Right lung (tissue), 5 donors: ENCODE measurements around the gene PLEKHA4. TPM values are rescaled to one million over a fixed set of nuclear protein-coding genes. Genes with fewer than 3 reads are reported as not detected.
A peak's percentile ranks its signal among the peaks of the same experiment; 100 is the strongest.
"Not testable (repeated sequence)": the region's sequence is repeated elsewhere in the genome, so short reads cannot be mapped to it uniquely, and the experiment has no call there.

Experiments used
- DNase-seq, 2 donors: peaks; one replicate each; pipeline ENCODE4 v3.0.0-alpha.2; 2013
- polyA plus RNA-seq, 5 donors: library from polyadenylated mRNA; unstranded; fragments of 120-200 nt; gene quantifications; one replicate each; pipeline versions ENCODE4 v1.2.1 to v1.2.3, GENCODE V29; 2013; ENCODE audit warnings: inconsistent platforms in 1 of 5, low replicate concordance in 1 of 5; ENCODE audit not compliant: insufficient read length in 5 of 5, insufficient read depth in 1 of 5

The PLEKHA4 gene
- polyA plus RNA-seq, 5 donors = 12.9 to 23.2 (median 15.5) TPM

- DNase-seq = no peak
These were observed 65.8 kb downstream of the PLEKHA4 start for GRCh38 chr19:48802623-48803022.

- no peak for DNase-seq
These were observed 68.8 kb downstream of the PLEKHA4 start for GRCh38 chr19:48799358-48800300.

GRCh38 chr19:48798937-48799336 lies 69.5 kb downstream of the PLEKHA4 start:
- no peak for DNase-seq

- DNase-seq = no peak
These were observed 71.3 kb downstream of the PLEKHA4 start for GRCh38 chr19:48797103-48797502.

- DNase-seq = no peak
These were observed 71.9 kb downstream of the PLEKHA4 start for GRCh38 chr19:48796298-48797083.

GRCh38 chr19:48795685-48796070 lies 72.7 kb downstream of the PLEKHA4 start:
- DNase-seq = peak in 1 of 2 donors; percentile 54

- peak; percentile 93 to 95 for DNase-seq
These were observed 73.2 kb downstream of the PLEKHA4 start for GRCh38 chr19:48795055-48795684.

GRCh38 chr19:48794291-48794690 lies 74.1 kb downstream of the PLEKHA4 start:
- no peak for DNase-seq

GRCh38 chr19:48793271-48793670 lies 75.1 kb downstream of the PLEKHA4 start:
- no peak for DNase-seq

GRCh38 chr19:48787331-48787730 lies 81.1 kb downstream of the PLEKHA4 start:
- DNase-seq = not testable (repeated sequence)

Other genes with a start within 250 kb of the PLEKHA4 start
- gene RPL18, start 249.4 kb downstream of the PLEKHA4 start, polyA plus RNA-seq = 1,000 to 10,000 TPM; 1,161 to 2,077 (median 1,395) TPM
- gene SPHK2, start 249.1 kb downstream of the PLEKHA4 start, polyA plus RNA-seq = 10 to 100 TPM; 10.0 to 17.8 (median 11.6) TPM
- 10 to 100 TPM in 3 of 5 donors, 1 to 10 TPM in 2; 6.3 to 14.0 (median 10.5) TPM for gene DBP, start 231.2 kb downstream of the PLEKHA4 start, polyA plus RNA-seq
- 1 to 10 TPM; 3.8 to 7.5 (median 5.7) TPM for gene CA11, start 222.4 kb downstream of the PLEKHA4 start, polyA plus RNA-seq
- gene NTN5, start 195.6 kb downstream of the PLEKHA4 start, polyA plus RNA-seq = 1 to 10 TPM in 3 of 5 donors, under 1 TPM in 2; 0.43 to 2.2 (median 1.5) TPM
- gene FUT2, start 172.6 kb downstream of the PLEKHA4 start, polyA plus RNA-seq = 1 to 10 TPM; 1.5 to 3.2 (median 2.3) TPM
- 10 to 100 TPM in 1 of 5 donors, 1 to 10 TPM in 4; 4.3 to 11.8 (median 4.6) TPM for gene MAMSTR, start 148.9 kb downstream of the PLEKHA4 start, polyA plus RNA-seq
- 10 to 100 TPM; 14.6 to 29.8 (median 17.7) TPM for gene RASIP1, start 128.0 kb downstream of the PLEKHA4 start, polyA plus RNA-seq
- gene IZUMO1, start 121.7 kb downstream of the PLEKHA4 start, polyA plus RNA-seq = 1 to 10 TPM in 4 of 5 donors, under 1 TPM in 1; 0.40 to 2.1 (median 1.6) TPM
- 1 to 10 TPM; 4.5 to 7.0 (median 5.8) TPM for gene FUT1, start 116.0 kb downstream of the PLEKHA4 start, polyA plus RNA-seq
- gene FGF21, start 113.1 kb downstream of the PLEKHA4 start, polyA plus RNA-seq = not detected
- gene BCAT2, start 57.6 kb downstream of the PLEKHA4 start, polyA plus RNA-seq = 10 to 100 TPM; 33.3 to 58.9 (median 42.9) TPM
- 1 to 10 TPM; 6.9 to 9.9 (median 8.6) TPM for gene HSD17B14, start 32.1 kb downstream of the PLEKHA4 start, polyA plus RNA-seq
- gene PPP1R15A, start 3.8 kb upstream of the PLEKHA4 start, polyA plus RNA-seq = 10 to 100 TPM; 38.6 to 72.3 (median 53.5) TPM
- 1 to 10 TPM in 3 of 5 donors, under 1 TPM in 2; 0.70 to 1.5 (median 1.3) TPM for gene TULP2, start 30.1 kb upstream of the PLEKHA4 start, polyA plus RNA-seq
- 100 to 1,000 TPM; 137 to 239 (median 180) TPM for gene NUCB1, start 31.7 kb upstream of the PLEKHA4 start, polyA plus RNA-seq
- 1 to 10 TPM in 4 of 5 donors, under 1 TPM in 1; 0.80 to 2.4 (median 1.6) TPM for gene DHDH, start 65.1 kb upstream of the PLEKHA4 start, polyA plus RNA-seq
- gene BAX, start 86.3 kb upstream of the PLEKHA4 start, polyA plus RNA-seq = 10 to 100 TPM; 41.9 to 96.2 (median 62.0) TPM
- 1,000 to 10,000 TPM; 1,127 to 1,622 (median 1,142) TPM for gene FTL, start 96.7 kb upstream of the PLEKHA4 start, polyA plus RNA-seq
- gene GYS1, start 124.7 kb upstream of the PLEKHA4 start, polyA plus RNA-seq = 10 to 100 TPM; 36.9 to 54.5 (median 44.4) TPM
- 10 to 100 TPM; 58.1 to 98.7 (median 76.1) TPM for gene RUVBL2, start 125.3 kb upstream of the PLEKHA4 start, polyA plus RNA-seq
- under 1 TPM in 1 of 5 donors, not detected in 4; 0.23 TPM for gene LHB, start 148.5 kb upstream of the PLEKHA4 start, polyA plus RNA-seq
- gene CGB3, start 155.7 kb upstream of the PLEKHA4 start, polyA plus RNA-seq = not detected
- not detected for gene CGB2, start 163.3 kb upstream of the PLEKHA4 start, polyA plus RNA-seq
- not detected for gene CGB1, start 168.3 kb upstream of the PLEKHA4 start, polyA plus RNA-seq
- under 1 TPM in 2 of 5 donors, not detected in 3; 0.30 to 0.59 TPM for gene CGB5, start 175.2 kb upstream of the PLEKHA4 start, polyA plus RNA-seq
- under 1 TPM in 1 of 5 donors, not detected in 4; 0.31 TPM for gene CGB8, start 180.5 kb upstream of the PLEKHA4 start, polyA plus RNA-seq
- gene CGB7, start 189.1 kb upstream of the PLEKHA4 start, polyA plus RNA-seq = under 1 TPM in 4 of 5 donors, not detected in 1; 0.22 to 0.41 (median 0.35) TPM
- gene NTF4, start 196.2 kb upstream of the PLEKHA4 start, polyA plus RNA-seq = 1 to 10 TPM in 3 of 5 donors, under 1 TPM in 2; 0.31 to 1.6 (median 1.1) TPM
- gene KCNA7, start 204.1 kb upstream of the PLEKHA4 start, polyA plus RNA-seq = under 1 TPM; 0.04 to 0.18 (median 0.06) TPM
- gene SNRNP70, start 216.8 kb upstream of the PLEKHA4 start, polyA plus RNA-seq = 100 to 1,000 TPM; 292 to 376 (median 365) TPM
- 10 to 100 TPM in 2 of 5 donors, 1 to 10 TPM in 3; 6.4 to 14.5 (median 8.3) TPM for gene LIN7B, start 245.8 kb upstream of the PLEKHA4 start, polyA plus RNA-seq